ENCODE data around the gene HEATR5A. TPM values are rescaled to one million over a fixed set of nuclear protein-coding genes. Genes with fewer than 3 reads are reported as not detected.
"Not testable (repeated sequence)": the region's sequence is repeated elsewhere in the genome, so short reads cannot be mapped to it uniquely, and the experiment has no call there.

The HEATR5A gene
- total RNA-seq, 1 donor from 2014 or later: 25.3 TPM

DNA sequence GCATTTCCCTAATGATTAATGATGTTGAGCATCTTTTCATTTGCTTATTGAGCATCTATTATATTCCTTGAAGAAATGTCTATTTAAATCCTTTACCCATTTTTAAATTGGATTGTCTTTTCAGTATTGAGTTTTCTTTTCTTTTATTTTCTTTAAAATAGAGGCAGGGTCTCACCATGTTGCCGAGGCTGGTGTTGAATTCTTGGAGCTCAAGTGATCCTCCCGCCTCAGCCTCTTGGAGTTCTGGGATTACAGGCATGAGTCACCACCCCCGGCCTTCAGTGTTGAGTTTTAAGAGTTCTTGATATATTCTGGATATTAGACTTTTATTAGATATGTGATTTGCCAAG, 139.5 kb downstream of the HEATR5A start:
- no peak for DNase-seq (ENCODE audit: low spot score)
- Mint-ChIP-seq H3K27ac (ENCODE audit: unreplicated experiment) (no peak overlapping the region), H3K4me3 (ENCODE audit: unreplicated experiment) (no peak overlapping the region), H3K9me3 (ENCODE audit: unreplicated experiment) (no peaks in the 10 kb centered on the region), H3K4me1 (ENCODE audit: unreplicated experiment) (no peaks in the 10 kb centered on the region), H3K27me3 (ENCODE audit: unreplicated experiment) (peaks cover 1% of the 10 kb centered on the region), H3K36me3 (ENCODE audit: low read depth, unreplicated experiment) (peaks cover 8% of the 10 kb centered on the region)
- TF ChIP-seq, protein P1, sequence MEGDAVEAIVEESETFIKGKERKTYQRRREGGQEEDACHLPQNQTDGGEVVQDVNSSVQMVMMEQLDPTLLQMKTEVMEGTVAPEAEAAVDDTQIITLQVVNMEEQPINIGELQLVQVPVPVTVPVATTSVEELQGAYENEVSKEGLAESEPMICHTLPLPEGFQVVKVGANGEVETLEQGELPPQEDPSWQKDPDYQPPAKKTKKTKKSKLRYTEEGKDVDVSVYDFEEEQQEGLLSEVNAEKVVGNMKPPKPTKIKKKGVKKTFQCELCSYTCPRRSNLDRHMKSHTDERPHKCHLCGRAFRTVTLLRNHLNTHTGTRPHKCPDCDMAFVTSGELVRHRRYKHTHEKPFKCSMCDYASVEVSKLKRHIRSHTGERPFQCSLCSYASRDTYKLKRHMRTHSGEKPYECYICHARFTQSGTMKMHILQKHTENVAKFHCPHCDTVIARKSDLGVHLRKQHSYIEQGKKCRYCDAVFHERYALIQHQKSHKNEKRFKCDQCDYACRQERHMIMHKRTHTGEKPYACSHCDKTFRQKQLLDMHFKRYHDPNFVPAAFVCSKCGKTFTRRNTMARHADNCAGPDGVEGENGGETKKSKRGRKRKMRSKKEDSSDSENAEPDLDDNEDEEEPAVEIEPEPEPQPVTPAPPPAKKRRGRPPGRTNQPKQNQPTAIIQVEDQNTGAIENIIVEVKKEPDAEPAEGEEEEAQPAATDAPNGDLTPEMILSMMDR (IDR thresholded peaks at IDR 0.05; ENCODE audit: unreplicated experiment): no peak

DNA sequence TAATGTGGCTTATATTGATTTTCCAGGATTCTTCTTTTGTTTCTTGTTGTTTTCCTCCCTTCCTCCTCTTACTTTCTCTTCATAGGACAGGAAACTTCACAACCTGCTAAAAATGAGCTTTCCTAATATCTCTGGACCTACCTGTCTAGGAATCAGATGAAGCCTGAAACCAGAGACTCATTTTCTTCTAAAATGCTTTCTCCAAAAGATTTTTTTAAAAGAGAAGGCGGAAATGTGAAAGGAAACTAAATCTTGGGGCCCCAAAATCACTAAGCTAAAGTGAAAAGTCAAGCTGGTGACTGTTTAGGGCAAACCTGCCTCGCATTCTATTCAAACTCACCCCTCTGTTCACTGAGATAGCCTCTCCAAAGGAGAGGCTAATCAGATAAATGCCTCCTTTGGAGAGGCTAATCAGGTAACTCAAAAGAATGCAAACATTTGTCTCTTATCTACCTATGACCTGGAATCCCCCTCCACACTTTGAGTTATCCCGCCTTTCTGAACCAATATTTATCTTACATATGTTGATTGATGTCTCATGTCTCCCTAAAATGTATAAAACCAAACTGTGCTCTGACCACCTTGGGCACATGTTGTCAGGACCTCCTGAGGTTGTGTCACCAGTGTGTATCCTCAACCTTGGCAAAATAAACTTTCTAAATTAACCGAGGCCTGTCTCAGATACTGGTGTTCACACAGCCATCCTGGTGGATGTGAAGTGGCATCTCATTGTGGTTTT, 140.0 kb downstream of the HEATR5A start:
- H3K4me1 Mint-ChIP-seq (ENCODE audit: unreplicated experiment): no peaks in the 10 kb centered on the region
- no peaks in the 10 kb centered on the region for H3K9me3 Mint-ChIP-seq (ENCODE audit: unreplicated experiment)
- TF ChIP-seq, protein P1 (IDR thresholded peaks at IDR 0.05; ENCODE audit: unreplicated experiment): no peak
- DNase-seq (ENCODE audit: low spot score): no peak
- no peak overlapping the region for H3K27ac Mint-ChIP-seq (ENCODE audit: unreplicated experiment)
- H3K27me3 Mint-ChIP-seq (ENCODE audit: unreplicated experiment): peaks cover 1% of the 10 kb centered on the region
- peaks cover 8% of the 10 kb centered on the region for H3K36me3 Mint-ChIP-seq (ENCODE audit: low read depth, unreplicated experiment)
- H3K4me3 Mint-ChIP-seq (ENCODE audit: unreplicated experiment): no peak overlapping the region

DNA sequence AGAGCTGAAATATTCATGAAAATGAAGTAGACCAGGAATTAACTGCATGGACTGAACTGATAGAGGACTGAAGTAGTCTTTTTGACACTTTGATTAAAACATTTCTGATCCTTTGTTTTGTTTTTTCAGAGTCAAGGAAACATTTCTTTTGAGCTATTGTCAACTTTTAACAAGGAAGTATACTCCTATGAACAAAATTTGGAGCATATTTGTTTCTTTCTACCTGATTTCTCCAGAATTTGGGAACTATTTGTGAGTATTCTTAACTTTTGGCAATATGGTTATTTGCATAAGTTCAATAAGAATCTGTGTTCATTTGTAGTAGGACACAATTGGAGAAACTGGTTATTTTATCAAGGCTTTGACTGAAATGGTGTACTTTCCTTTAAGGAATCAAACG, 141.5 kb downstream of the HEATR5A start:
- no peak overlapping the region for H3K4me3 Mint-ChIP-seq (ENCODE audit: unreplicated experiment)
- H3K9me3 Mint-ChIP-seq (ENCODE audit: unreplicated experiment): no peaks in the 10 kb centered on the region
- no peak overlapping the region for H3K27ac Mint-ChIP-seq (ENCODE audit: unreplicated experiment)
- H3K4me1 Mint-ChIP-seq (ENCODE audit: unreplicated experiment): no peaks in the 10 kb centered on the region
- DNase-seq (ENCODE audit: low spot score): no peak
- peaks cover 11% of the 10 kb centered on the region for H3K36me3 Mint-ChIP-seq (ENCODE audit: low read depth, unreplicated experiment)
- peaks cover 1% of the 10 kb centered on the region for H3K27me3 Mint-ChIP-seq (ENCODE audit: unreplicated experiment)
- TF ChIP-seq, protein P1 (IDR thresholded peaks at IDR 0.05; ENCODE audit: unreplicated experiment): no peak

DNA sequence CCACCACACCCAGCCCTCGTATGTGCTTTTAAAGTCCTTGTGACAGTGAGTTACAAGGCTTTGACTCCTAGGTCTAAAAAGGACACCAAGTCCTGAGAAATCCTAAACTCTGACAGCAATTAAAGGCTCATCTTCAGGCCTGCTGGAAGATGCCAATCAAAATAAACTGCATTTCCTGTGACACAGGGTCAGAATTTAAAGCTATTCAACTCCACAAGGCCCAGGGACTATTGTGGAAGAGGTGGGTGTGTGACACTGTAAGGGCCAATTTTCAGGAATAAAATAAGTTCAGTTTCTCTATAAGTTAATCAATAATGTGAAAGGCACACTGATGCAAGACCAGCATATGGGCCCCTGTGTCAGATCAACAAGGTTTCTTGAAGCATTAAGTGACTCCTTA, 143.3 kb downstream of the HEATR5A start:
- peaks cover 1% of the 10 kb centered on the region for H3K27me3 Mint-ChIP-seq (ENCODE audit: unreplicated experiment)
- H3K4me1 Mint-ChIP-seq (ENCODE audit: unreplicated experiment): no peaks in the 10 kb centered on the region
- H3K9me3 Mint-ChIP-seq (ENCODE audit: unreplicated experiment): no peaks in the 10 kb centered on the region
- H3K36me3 Mint-ChIP-seq (ENCODE audit: low read depth, unreplicated experiment): peaks cover 11% of the 10 kb centered on the region
- H3K27ac Mint-ChIP-seq (ENCODE audit: unreplicated experiment): no peak overlapping the region
- no peak for DNase-seq (ENCODE audit: low spot score)
- TF ChIP-seq, protein P1 (IDR thresholded peaks at IDR 0.05; ENCODE audit: unreplicated experiment): no peak
- no peak overlapping the region for H3K4me3 Mint-ChIP-seq (ENCODE audit: unreplicated experiment)

DNA sequence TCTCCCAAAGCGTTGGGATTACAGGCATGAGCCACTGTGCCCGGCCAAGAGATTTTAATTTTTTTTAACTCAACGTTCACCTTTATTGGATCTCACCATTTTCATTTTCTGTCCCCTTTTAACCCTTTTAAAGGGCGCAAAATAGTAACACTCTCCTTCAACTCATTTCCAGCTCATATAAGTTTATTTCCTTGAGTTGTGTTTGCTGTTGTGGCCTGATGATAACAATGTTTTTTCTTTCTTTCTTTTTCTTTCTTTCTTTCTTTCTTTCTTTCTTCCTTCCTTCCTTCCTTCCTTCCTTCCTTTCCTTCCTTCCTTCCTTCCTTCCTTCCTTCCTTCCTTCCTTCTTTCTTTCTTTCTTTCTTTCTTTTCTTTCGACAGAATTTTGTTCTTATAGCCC, 143.9 kb downstream of the HEATR5A start:
- not testable (repeated sequence) for H3K36me3 Mint-ChIP-seq (ENCODE audit: low read depth, unreplicated experiment); H3K27me3 Mint-ChIP-seq (ENCODE audit: unreplicated experiment); H3K27ac Mint-ChIP-seq (ENCODE audit: unreplicated experiment); H3K4me1 Mint-ChIP-seq (ENCODE audit: unreplicated experiment); H3K9me3 Mint-ChIP-seq (ENCODE audit: unreplicated experiment); H3K4me3 Mint-ChIP-seq (ENCODE audit: unreplicated experiment); DNase-seq (ENCODE audit: low spot score)
